ENCODE measurements around the gene SOWAHD. TPM values are rescaled to one million over a fixed set of nuclear protein-coding genes. Genes with fewer than 3 reads are reported as not detected.

The SOWAHD gene
- total RNA-seq, 1 experiment from 2014 or later: 1.1 TPM

DNA sequence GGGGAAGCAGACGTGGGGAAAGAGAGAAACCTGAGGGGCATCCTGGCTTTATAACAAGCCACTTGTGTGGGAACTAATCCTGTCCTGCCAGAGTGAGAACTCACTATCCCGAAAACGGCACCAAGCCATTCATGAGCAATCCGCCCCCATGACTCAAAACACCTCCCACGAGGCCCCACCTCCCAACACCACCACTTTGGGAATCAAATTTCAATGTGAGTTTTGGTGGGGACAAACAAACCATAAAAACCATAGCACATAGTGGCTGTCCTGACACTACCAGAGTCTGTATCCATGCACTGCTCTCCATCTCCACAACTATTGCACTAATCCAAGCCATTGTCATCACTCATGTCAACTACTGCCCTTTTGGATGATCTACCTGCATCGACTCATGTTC, 36.9 kb upstream of the SOWAHD start:
- Histone ChIP-seq H2AFZ (ENCODE audit: low read depth, low read length, poor library complexity, severe bottlenecking) (no peak overlapping the region), H3K4me3 (replicated peaks in 1 of 2; ENCODE audit: low read depth in 1 of 2, low read length in 2 of 2) (no peak overlapping the region), H3K27ac (ENCODE audit: low read depth, low read length) (no peak overlapping the region), H3K27me3 (ENCODE audit: insufficient read depth, low read length) (no peaks in the 10 kb centered on the region), H3K9me2 (ENCODE audit: insufficient read depth) (no peaks in the 10 kb centered on the region), H3K36me3 (ENCODE audit: control insufficient read depth in 1 of 2, insufficient read depth in 2 of 2, low read length in 2 of 2) (no peaks in the 10 kb centered on the region), H3K9ac (ENCODE audit: low read length) (no peak overlapping the region), H3K9me3 (ENCODE audit: control insufficient read depth in 1 of 2, insufficient read depth in 1 of 2, low read depth in 1 of 2, low read length in 2 of 2) (no peaks in the 10 kb centered on the region), H3K79me2 (ENCODE audit: insufficient read depth, low read length) (no peaks in the 10 kb centered on the region), H4K20me1 (ENCODE audit: insufficient read depth) (no peaks in the 10 kb centered on the region), H3K4me1 (ENCODE audit: control insufficient read depth in 1 of 2, insufficient read depth in 2 of 2, low read length in 2 of 2) (no peaks in the 10 kb centered on the region), H3K4me2 (ENCODE audit: low read length) (no peak overlapping the region)
- ChIA-PET CTCF (no interaction called here), POLR2A (no interaction called here), RAD21 (ENCODE audit: low non-redundant PET in 1 of 2, low total read pairs in 2 of 2, uncharacterized antibody in 2 of 2, unreplicated experiment in 2 of 2) (no interaction called here)
- ATAC-seq (no peak), DNase-seq (ENCODE audit: low read depth, low spot score) (no peak)
- no TSS peak for BruUV-seq (replicated peaks)
- TF ChIP-seq, protein P1, sequence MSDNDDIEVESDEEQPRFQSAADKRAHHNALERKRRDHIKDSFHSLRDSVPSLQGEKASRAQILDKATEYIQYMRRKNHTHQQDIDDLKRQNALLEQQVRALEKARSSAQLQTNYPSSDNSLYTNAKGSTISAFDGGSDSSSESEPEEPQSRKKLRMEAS (IDR thresholded peaks at IDR 0.05): no peak
- TF ChIP-seq ELF1 (IDR thresholded peaks at IDR 0.05; ENCODE audit: borderline replicate concordance, low read depth): no peak
- TF ChIP-seq RAD21 (IDR thresholded peaks at IDR 0.05; ENCODE audit: low read depth): no peak
- TF ChIP-seq FOSL1 (IDR thresholded peaks at IDR 0.05; ENCODE audit: low read depth): no peak
- TF ChIP-seq, protein P2, sequence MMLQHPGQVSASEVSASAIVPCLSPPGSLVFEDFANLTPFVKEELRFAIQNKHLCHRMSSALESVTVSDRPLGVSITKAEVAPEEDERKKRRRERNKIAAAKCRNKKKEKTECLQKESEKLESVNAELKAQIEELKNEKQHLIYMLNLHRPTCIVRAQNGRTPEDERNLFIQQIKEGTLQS (IDR thresholded peaks at IDR 0.05): no peak
- no peak for TF ChIP-seq CBX3 (IDR thresholded peaks at IDR 0.05; ENCODE audit: low read depth)
- TF ChIP-seq, protein P3, sequence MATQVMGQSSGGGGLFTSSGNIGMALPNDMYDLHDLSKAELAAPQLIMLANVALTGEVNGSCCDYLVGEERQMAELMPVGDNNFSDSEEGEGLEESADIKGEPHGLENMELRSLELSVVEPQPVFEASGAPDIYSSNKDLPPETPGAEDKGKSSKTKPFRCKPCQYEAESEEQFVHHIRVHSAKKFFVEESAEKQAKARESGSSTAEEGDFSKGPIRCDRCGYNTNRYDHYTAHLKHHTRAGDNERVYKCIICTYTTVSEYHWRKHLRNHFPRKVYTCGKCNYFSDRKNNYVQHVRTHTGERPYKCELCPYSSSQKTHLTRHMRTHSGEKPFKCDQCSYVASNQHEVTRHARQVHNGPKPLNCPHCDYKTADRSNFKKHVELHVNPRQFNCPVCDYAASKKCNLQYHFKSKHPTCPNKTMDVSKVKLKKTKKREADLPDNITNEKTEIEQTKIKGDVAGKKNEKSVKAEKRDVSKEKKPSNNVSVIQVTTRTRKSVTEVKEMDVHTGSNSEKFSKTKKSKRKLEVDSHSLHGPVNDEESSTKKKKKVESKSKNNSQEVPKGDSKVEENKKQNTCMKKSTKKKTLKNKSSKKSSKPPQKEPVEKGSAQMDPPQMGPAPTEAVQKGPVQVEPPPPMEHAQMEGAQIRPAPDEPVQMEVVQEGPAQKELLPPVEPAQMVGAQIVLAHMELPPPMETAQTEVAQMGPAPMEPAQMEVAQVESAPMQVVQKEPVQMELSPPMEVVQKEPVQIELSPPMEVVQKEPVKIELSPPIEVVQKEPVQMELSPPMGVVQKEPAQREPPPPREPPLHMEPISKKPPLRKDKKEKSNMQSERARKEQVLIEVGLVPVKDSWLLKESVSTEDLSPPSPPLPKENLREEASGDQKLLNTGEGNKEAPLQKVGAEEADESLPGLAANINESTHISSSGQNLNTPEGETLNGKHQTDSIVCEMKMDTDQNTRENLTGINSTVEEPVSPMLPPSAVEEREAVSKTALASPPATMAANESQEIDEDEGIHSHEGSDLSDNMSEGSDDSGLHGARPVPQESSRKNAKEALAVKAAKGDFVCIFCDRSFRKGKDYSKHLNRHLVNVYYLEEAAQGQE (IDR thresholded peaks at IDR 0.05; ENCODE audit: low read depth): no peak
- TF ChIP-seq YY1 (IDR thresholded peaks at IDR 0.05; ENCODE audit: extremely low read depth, insufficient replicate concordance, low read depth, low read length): no peak
- TF ChIP-seq POLR2A (IDR thresholded peaks at IDR 0.05; ENCODE audit: borderline replicate concordance, extremely low read depth, insufficient read depth, insufficient read length): no peak
- no peak for TF ChIP-seq ZFX (IDR thresholded peaks at IDR 0.05)
- TF ChIP-seq, protein P4, sequence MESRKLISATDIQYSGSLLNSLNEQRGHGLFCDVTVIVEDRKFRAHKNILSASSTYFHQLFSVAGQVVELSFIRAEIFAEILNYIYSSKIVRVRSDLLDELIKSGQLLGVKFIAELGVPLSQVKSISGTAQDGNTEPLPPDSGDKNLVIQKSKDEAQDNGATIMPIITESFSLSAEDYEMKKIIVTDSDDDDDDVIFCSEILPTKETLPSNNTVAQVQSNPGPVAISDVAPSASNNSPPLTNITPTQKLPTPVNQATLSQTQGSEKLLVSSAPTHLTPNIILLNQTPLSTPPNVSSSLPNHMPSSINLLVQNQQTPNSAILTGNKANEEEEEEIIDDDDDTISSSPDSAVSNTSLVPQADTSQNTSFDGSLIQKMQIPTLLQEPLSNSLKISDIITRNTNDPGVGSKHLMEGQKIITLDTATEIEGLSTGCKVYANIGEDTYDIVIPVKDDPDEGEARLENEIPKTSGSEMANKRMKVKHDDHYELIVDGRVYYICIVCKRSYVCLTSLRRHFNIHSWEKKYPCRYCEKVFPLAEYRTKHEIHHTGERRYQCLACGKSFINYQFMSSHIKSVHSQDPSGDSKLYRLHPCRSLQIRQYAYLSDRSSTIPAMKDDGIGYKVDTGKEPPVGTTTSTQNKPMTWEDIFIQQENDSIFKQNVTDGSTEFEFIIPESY (IDR thresholded peaks at IDR 0.05; ENCODE audit: extremely low read depth, insufficient replicate concordance, low read length): no peak
- no peak for TF ChIP-seq POLR2AphosphoS5 (IDR thresholded peaks at IDR 0.05; ENCODE audit: low read depth, low read length)
- no peak for TF ChIP-seq EZH2phosphoT487 (IDR thresholded peaks at IDR 0.05; ENCODE audit: borderline replicate concordance)
- no peak for TF ChIP-seq SP1 (IDR thresholded peaks at IDR 0.05; ENCODE audit: low read depth)
- no peak for TF ChIP-seq SIN3A (IDR thresholded peaks at IDR 0.05; ENCODE audit: low read depth)
- TF ChIP-seq JUND (IDR thresholded peaks at IDR 0.05): no peak
- TF ChIP-seq, protein P5, sequence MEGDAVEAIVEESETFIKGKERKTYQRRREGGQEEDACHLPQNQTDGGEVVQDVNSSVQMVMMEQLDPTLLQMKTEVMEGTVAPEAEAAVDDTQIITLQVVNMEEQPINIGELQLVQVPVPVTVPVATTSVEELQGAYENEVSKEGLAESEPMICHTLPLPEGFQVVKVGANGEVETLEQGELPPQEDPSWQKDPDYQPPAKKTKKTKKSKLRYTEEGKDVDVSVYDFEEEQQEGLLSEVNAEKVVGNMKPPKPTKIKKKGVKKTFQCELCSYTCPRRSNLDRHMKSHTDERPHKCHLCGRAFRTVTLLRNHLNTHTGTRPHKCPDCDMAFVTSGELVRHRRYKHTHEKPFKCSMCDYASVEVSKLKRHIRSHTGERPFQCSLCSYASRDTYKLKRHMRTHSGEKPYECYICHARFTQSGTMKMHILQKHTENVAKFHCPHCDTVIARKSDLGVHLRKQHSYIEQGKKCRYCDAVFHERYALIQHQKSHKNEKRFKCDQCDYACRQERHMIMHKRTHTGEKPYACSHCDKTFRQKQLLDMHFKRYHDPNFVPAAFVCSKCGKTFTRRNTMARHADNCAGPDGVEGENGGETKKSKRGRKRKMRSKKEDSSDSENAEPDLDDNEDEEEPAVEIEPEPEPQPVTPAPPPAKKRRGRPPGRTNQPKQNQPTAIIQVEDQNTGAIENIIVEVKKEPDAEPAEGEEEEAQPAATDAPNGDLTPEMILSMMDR (IDR thresholded peaks at IDR 0.05 in 2 of 3, conservative IDR thresholded peaks at IDR 0.05 in 1 of 3; ENCODE audit: borderline replicate concordance in 1 of 3, insufficient read depth in 1 of 3, low read depth in 2 of 3, low read length in 2 of 3): no peak
- TF ChIP-seq EGR1 (IDR thresholded peaks at IDR 0.05; ENCODE audit: low read depth): no peak
- intact Hi-C loops (cut with micrococcal nuclease): no loop called here
